Neural cell (in vitro differentiated cells): ENCODE measurements around the gene CA9. TPM values are rescaled to one million over a fixed set of nuclear protein-coding genes. Genes with fewer than 3 reads are reported as not detected.

Experiments used
- H2AFZ ChIP-seq: fragments of 200-600, 300-800 bp; sonication (generic), shearing (Covaris generic); 2 replicates; pipeline ENCODE4 v1.6.0; 2014; ENCODE audit warnings: low read depth, mild to moderate bottlenecking, antibody characterized with exemption, low read length, moderate library complexity
- H3F3A ChIP-seq: fragments of 200-600 bp; shearing (Covaris generic); 2 replicates; pipeline ENCODE4 v1.6.1; 2016; ENCODE audit warnings: mild to moderate bottlenecking, moderate library complexity, mixed read lengths, antibody characterized with exemption, low read length; ENCODE audit not compliant: insufficient read depth, poor library complexity, severe bottlenecking
- H3K27ac ChIP-seq: fragments of 200-600, 300-800 bp; sonication (generic), shearing (Covaris generic); 2 replicates; pipeline ENCODE4 v1.5.1; 2014; ENCODE audit warnings: mild to moderate bottlenecking, low read length, moderate library complexity
- H3K27me3 ChIP-seq: fragments of 300-800, 200-600 bp; sonication (generic), shearing (Covaris generic); 2 replicates; pipeline ENCODE4 v1.6.0; 2014; ENCODE audit warnings: mild to moderate bottlenecking, low read depth, low read length, moderate library complexity; ENCODE audit not compliant: insufficient read depth
- H3K36me3 ChIP-seq: fragments of 300-800, 200-600 bp; sonication (generic), shearing (Covaris generic); 2 replicates; pipeline ENCODE4 v1.5.1; 2014; ENCODE audit warnings: mild to moderate bottlenecking, antibody characterized with exemption, low read length, moderate library complexity; ENCODE audit not compliant: insufficient read depth
- H3K4me2 ChIP-seq: fragments of 300-800, 200-600 bp; sonication (generic), shearing (Covaris generic); 2 replicates; pipeline ENCODE4 v1.6.0; 2014; ENCODE audit warnings: mild to moderate bottlenecking, low read length
- H3K4me3 ChIP-seq: fragments of 300-800, 200-600 bp; sonication (generic), shearing (Covaris generic); 2 replicates; pipeline ENCODE4 v1.5.1; 2014; ENCODE audit warnings: mild to moderate bottlenecking, low read length, moderate library complexity
- H3K79me2 ChIP-seq: fragments of 200-600 bp; shearing (Covaris generic); replicated peaks from 2 replicates; pipeline ENCODE4 v1.6.0; 2014; ENCODE audit warnings: mild to moderate bottlenecking, low read length, moderate library complexity; ENCODE audit not compliant: insufficient read depth
- H3K9ac ChIP-seq: fragments of 300-800, 200-600 bp; sonication (generic), shearing (Covaris generic); 2 replicates; pipeline ENCODE4 v1.6.1; 2016; ENCODE audit warnings: mild to moderate bottlenecking, low read length, mixed read lengths
- H3K9me2 ChIP-seq: fragments of 200-600 bp; shearing (Covaris generic); 2 replicates; pipeline ENCODE4 v1.6.1; 2016; ENCODE audit warnings: mild to moderate bottlenecking, low read length, mixed read lengths; ENCODE audit not compliant: insufficient read depth
- H3K9me3 ChIP-seq: fragments of 200-600, 300-800 bp; sonication (generic), shearing (Covaris generic); 2 replicates; pipeline ENCODE4 v1.6.1; 2016; ENCODE audit warnings: mild to moderate bottlenecking, mixed run types, low read length, moderate library complexity, mixed read lengths
- H4K20me1 ChIP-seq: fragments of 200-600 bp; shearing (Covaris generic); 2 replicates; pipeline ENCODE4 v1.6.1; 2016; ENCODE audit warnings: mild to moderate bottlenecking, mixed run types; ENCODE audit not compliant: insufficient read depth
- CTCF ChIP-seq: fragments of 450-650 bp; IDR thresholded peaks from 2 replicates; pipeline ENCODE4 v1.5.1; 2014; ENCODE audit warnings: antibody characterized with exemption, mild to moderate bottlenecking, moderate library complexity; ENCODE audit not compliant: poor library complexity, severe bottlenecking
- EP300 ChIP-seq: fragments of 450-650 bp; conservative IDR thresholded peaks from 2 replicates; pipeline ENCODE4 v1.6.1; 2014; ENCODE audit warnings: antibody characterized with exemption, mild to moderate bottlenecking, moderate library complexity; ENCODE audit not compliant: poor library complexity, severe bottlenecking
- EZH2 ChIP-seq: fragments of 200-600, 300-800 bp; shearing (Covaris generic), sonication (generic); IDR thresholded peaks from 2 replicates; pipeline ENCODE4 v1.6.1; 2014; ENCODE audit warnings: antibody characterized with exemption, low read length, borderline replicate concordance, mild to moderate bottlenecking; ENCODE audit not compliant: insufficient read depth, poor library complexity, severe bottlenecking
- MXI1 ChIP-seq: fragments of 450-650 bp; conservative IDR thresholded peaks from 2 replicates; pipeline ENCODE4 v1.6.1; 2014; ENCODE audit warnings: antibody characterized with exemption, mild to moderate bottlenecking; ENCODE audit not compliant: poor library complexity, severe bottlenecking
- POLR2AphosphoS5 ChIP-seq: IDR thresholded peaks from 2 replicates; pipeline ENCODE4 v1.6.1; 2012
- RAD21 ChIP-seq: fragments of 450-650 bp; conservative IDR thresholded peaks from 2 replicates; pipeline ENCODE4 v1.6.1; 2014; ENCODE audit warnings: antibody characterized with exemption, mild to moderate bottlenecking, moderate library complexity
- REST ChIP-seq: IDR thresholded peaks from 2 replicates; pipeline ENCODE4 v1.6.1; 2012; ENCODE audit warnings: borderline replicate concordance
- SMC3 ChIP-seq: fragments of 450-650 bp; conservative IDR thresholded peaks from 2 replicates; pipeline ENCODE4 v1.6.1; 2014; ENCODE audit warnings: antibody characterized with exemption, mild to moderate bottlenecking, moderate library complexity; ENCODE audit not compliant: poor library complexity
- TAF1 ChIP-seq: IDR thresholded peaks from 2 replicates; pipeline ENCODE4 v1.6.1; 2012; ENCODE audit warnings: low read depth
- polyA minus RNA-seq: library from RNA; depleted of rRNA, polyadenylated mRNA; stranded (reverse); fragments of >200 nt; gene quantifications from 2 replicates; pipeline ENCODE4 v1.2.3, GENCODE V29; 2014
- polyA plus RNA-seq: library from polyadenylated mRNA; depleted of rRNA; stranded (reverse); fragments of >200 nt; gene quantifications from 2 replicates; pipeline ENCODE4 v1.2.3, GENCODE V29; 2014

Gene CA9
- polyA plus RNA-seq (not detected in 2 replicates), polyA minus RNA-seq (not detected in 2 replicates)

- Histone ChIP-seq H3K27ac (no peak within 1 kb of the TSS), H3F3A (no peaks in the 10 kb centered on the region), H3K4me3 (no peak within 1 kb of the TSS), H3K4me2 (no peak within 1 kb of the TSS), H3K79me2 (no peaks in the 10 kb centered on the region), H2AFZ (no peak within 1 kb of the TSS), H3K9me3 (no peaks in the 10 kb centered on the region), H3K36me3 (no peaks in the 10 kb centered on the region), H3K9ac (no peak within 1 kb of the TSS), H3K27me3 (no peaks in the 10 kb centered on the region), H4K20me1 (no peaks in the 10 kb centered on the region), H3K9me2 (no peaks in the 10 kb centered on the region)
- TF ChIP-seq SMC3 (no peak), POLR2AphosphoS5 (no peak), CTCF (no peak), MXI1 (no peak), EZH2 (no peak), REST (no peak), RAD21 (no peak), TAF1 (no peak), EP300 (no peak)
These were observed at the start of gene CA9 for GRCh38 chr9:35673132-35674024. Gene CA9, plus strand, starts transcription at chr9:35673928. Its CDS starts 32 bp downstream, at chr9:35673960.

GRCh38 chr9:35627575-35627974, 46.2 kb upstream of the CA9 start:
- H3K79me2 ChIP-seq: no peaks in the 10 kb centered on the region
- no peak overlapping the region for H3K9ac ChIP-seq
- H3K4me2 ChIP-seq: no peak overlapping the region
- no peak overlapping the region for H2AFZ ChIP-seq
- no peaks in the 10 kb centered on the region for H3K9me3 ChIP-seq
- no peaks in the 10 kb centered on the region for H3K36me3 ChIP-seq
- no peak overlapping the region for H3K27ac ChIP-seq
- H4K20me1 ChIP-seq: no peaks in the 10 kb centered on the region
- no peaks in the 10 kb centered on the region for H3K27me3 ChIP-seq
- H3K4me3 ChIP-seq: no peak overlapping the region
- TF ChIP-seq EZH2 (no peak), REST (no peak), MXI1 (no peak), SMC3 (no peak), RAD21 (no peak), TAF1 (no peak), POLR2AphosphoS5 (no peak), CTCF (no peak), EP300 (no peak)
- H3F3A ChIP-seq: no peaks in the 10 kb centered on the region
- no peaks in the 10 kb centered on the region for H3K9me2 ChIP-seq
